HG02798 (cell line): ENCODE results near the gene SCART1.

ENCODE experiments used
- ATAC-seq: cut with Tn5 transposase; IDR thresholded peaks from one replicate; pipeline ENCODE4 v1.9.1; 2021; ENCODE audit warnings: mild to moderate bottlenecking; ENCODE audit not compliant: unreplicated experiment, poor library complexity

SCART1 gene

GRCh38 chr10:133454204-133454893 lies 604 bp downstream of the SCART1 start:
- no peak for ATAC-seq

DNA sequence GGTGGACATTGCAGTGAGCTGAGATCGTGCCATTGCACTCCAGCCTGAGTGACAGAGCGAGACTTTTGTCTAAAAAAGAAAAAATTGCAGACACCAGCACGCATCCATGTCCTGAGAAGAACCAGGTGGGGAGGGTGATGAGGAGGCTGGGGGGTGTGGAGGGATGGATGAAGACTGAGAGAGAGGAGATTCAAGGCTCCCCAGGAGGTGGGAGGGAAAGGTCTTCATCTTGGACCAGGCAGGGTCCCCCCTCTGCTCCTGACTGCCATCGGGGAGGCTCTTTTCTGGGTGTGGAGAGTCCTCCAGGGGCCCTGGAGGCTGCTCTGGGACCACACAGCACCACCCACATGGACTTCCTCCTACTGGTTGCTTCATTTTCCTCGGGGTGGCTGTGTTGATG lies 1.5 kb downstream of the SCART1 start:
- ATAC-seq: no peak

DNA sequence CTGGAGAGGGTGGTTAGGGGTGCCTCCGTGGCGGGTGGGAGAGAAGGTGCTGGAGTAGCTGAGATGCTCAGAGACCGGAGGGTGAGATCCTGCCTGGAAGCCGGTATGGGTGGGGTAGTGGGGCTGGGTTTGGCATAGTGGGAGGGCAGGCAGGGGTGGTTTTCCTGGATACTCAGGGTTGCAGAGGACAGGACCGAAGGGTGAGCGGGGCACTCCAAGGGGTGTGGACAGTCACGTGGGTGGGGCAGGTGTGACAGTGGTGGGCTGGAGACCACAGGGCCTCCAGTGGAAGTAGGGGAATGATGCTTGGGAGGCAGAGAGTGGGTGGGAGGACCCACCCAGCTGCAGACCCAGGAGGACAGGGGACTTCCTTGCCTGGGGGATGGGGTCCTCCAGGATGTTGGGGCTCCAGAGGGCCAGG lies 1.9 kb downstream of the SCART1 start:
- ATAC-seq: no peak

GRCh38 chr10:133456041-133456951 lies 2.6 kb downstream of the SCART1 start:
- no peak for ATAC-seq

DNA sequence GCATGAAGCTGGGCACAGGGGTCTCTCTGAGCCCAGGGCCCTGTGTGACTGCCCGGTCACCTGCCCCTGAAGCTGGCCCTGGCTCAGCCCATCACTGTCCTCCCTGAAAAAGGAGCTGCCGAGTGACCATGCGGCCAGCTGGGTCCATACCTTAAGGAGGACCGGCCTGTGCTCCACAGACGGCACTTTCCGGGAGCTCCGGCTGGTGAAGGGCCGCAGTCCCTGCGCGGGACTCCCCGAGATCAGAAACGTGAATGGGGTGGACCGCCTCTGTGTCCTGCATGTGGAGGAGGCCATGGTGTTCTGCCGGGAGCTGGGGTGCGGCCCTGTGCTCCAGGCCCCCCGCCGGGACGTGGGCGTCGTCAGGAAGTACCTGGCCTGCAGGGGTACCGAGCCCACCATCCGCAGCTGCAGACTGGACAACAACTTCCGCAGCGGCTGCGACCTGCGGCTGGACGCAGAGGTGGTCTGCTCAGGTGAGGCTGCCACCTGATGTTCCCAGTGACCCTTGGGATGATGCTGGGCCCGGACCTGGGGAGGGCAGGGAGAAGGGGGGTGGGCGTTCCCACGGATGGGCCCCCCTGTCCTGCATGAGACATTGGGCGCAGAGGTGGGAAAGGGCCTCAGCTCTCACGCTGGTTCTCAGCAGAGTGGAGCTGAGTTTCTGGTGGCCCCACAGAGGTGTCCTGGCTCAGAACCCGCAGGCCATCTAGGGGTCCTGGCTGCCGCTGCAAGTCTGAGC lies 3.5 kb downstream of the SCART1 start:
- no peak for ATAC-seq

GRCh38 chr10:133458021-133458709 lies 4.4 kb downstream of the SCART1 start:
- no peak for ATAC-seq

GRCh38 chr10:133458710-133459453 lies 5.1 kb downstream of the SCART1 start:
- no peak for ATAC-seq

DNA sequence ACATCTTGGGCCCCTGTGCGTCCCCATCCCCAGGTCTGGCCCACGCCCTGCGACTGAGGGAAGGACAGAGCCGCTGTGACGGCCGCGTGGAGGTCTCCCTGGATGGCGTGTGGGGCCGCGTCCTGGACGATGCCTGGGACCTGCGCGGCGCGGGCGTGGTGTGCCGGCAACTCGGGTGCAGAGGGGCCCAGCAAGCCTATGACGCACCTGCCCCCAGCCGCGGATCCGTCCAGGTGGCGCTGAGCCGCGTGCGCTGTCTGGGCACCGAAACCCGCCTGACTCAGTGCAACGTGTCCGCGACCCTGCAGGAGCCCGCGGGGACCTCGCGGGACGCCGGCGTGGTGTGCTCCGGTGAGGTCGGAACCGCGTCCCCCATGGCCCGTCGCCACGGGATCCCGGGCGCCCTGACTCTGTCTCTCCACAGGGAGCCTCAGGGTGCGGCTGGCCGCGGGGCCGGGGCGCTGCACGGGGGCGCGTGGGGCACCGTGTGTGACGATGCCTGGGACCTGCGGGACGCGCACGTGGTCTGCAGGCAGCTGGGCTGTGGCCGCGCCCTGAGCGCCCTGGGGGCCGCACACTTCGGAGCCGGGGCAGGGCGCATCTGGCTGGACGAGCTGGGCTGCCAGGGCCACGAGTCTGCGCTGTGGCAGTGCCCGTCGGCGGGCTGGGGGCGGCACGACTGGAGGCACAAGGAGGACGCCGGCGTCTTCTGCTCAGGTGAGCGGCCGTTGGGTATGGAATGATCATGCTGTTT lies 5.9 kb downstream of the SCART1 start:
- ATAC-seq: no peak

DNA sequence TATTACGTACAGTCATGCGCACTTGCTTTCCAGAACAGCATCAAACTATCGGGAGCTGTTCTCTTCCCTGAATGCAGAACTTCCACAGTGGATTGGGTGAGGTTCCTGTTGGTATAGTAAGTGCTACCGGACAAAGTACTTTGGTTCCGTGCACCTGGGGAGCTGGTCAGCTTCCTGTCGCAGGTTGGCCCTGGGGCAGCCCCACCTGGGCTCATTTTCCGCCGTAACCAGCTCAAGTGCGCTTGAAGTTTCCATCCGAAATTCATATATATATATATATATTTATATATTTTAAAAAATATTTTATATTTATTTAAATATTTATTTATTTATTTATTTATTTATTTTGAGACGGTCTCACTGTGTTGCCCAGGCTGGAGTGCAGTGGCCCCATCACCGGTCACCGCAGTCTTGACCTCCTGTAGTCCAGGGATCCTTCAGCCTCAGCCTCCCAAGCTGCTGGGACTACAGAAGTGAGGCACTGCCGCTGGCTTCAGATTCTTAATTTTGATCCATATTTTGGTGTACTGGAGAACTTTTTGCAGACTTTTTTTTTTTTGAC lies 6.5 kb downstream of the SCART1 start:
- ATAC-seq: no peak

GRCh38 chr10:133461027-133461426 lies 7.3 kb downstream of the SCART1 start:
- ATAC-seq: no peak

- ATAC-seq: no peak
Measured at GRCh38 chr10:133461841-133462240, 8.1 kb downstream of the SCART1 start.

- no peak for ATAC-seq
Measured at GRCh38 chr10:133462512-133463305, 9.0 kb downstream of the SCART1 start.

- ATAC-seq: no peak
Measured at GRCh38 chr10:133464582-133465031, 10.9 kb downstream of the SCART1 start.

DNA sequence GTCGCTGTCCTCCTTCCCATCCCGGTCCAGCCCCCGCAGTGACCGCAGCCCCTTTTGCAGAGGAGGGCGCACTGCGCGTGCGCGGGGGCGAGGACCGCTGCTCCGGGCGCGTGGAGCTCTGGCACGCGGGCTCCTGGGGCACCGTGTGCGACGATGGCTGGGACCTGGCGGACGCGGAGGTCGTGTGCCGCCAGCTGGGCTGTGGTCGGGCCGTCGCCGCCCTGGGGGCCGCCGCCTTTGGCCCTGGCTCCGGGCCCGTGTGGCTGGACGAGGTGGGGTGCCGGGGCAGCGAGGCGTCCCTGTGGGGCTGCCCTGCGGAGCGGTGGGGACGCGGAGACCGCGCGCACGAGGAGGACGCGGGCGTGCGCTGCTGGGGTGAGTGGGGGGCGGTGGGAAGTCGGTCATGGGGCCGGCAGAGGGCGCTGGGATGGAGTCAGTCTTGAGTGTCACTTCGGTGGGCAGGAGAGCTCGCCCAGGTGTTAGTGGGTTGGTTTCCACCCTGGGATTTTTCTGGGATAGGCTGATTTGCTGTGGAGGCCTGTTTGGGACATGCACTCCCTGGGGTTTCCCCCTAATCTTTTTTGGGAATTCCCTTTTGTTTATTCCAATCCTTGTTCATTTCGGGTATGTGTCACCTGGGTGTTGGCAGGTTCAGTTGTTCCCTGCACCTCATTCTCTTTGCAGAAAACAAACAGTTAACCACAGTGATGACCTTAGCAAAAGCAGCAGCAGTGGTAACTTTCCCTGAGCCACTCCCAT lies 11.6 kb downstream of the SCART1 start:
- ATAC-seq: no peak

GRCh38 chr10:133465950-133466474 lies 12.3 kb downstream of the SCART1 start:
- ATAC-seq: no peak

DNA sequence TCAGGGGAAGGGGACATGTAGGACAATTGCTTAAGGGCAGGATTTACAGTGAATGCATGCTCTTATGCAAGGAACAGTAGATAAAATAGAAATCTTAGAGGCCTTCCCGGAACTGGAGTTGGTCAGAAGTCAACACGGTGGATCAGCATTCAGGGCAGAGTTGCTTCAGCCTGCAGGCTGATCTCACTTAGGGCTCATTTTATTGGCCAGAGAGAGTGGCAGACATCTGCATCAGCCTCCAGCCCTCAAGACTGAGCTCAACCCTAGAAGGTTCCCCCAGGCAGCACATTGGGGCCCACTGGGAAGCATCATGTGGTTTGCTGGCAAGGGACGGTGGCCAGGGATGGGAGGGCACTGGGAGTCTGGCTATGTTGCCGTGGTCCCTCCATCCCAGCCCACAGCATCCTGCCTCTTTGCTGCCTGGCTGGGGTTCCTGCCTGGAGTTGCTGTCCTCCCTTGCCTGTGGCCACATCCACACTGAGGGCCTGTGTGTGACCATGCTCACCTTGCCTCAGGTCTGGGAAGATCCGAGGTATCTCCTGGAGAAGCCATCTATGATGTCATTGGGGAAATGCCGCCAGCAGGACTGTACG lies 13.0 kb downstream of the SCART1 start:
- ATAC-seq: no peak
